ENCODE measurements around the gene HNRNPA3. TPM values are rescaled to one million over a fixed set of nuclear protein-coding genes. Genes with fewer than 3 reads are reported as not detected.

HNRNPA3 gene
- total and polyA plus RNA-seq, 2 experiments from 2014 or later = 15.0 to 51.0 TPM

DNA sequence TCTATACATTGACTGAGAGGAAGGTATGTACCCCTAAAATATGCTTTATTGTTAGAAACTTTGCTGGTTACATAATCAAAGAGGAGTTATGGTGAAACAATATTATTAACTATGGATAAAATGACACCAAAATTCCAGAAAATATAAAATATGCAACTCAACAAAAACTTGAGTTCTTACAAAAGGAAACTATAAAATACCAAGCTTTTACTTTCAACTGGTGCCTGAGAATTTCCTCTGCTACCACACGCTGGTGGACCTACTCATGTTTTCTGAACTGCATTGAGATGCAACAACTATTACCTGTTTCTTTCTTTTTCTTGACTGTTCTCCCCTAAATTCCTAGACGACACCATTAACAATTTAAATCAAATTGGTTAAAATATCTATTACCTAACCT lies 60.2 kb downstream of the HNRNPA3 start:
- H3K27me3 ChIP-seq (replicated peaks; ENCODE audit: insufficient read depth) = no peaks in the 10 kb centered on the region
- H3K4me3 ChIP-seq = no peak overlapping the region
- WGBS, 2 experiments (ENCODE audit: low coverage in 1 of 2, low lambda C conversion rate in 2 of 2, missing lambda C conversion rate in 2 of 2) = 96 to 100% methylated on average over 2 of the region's 2 CpGs
- no peak overlapping the region for H2AFZ ChIP-seq
- no peaks in the 10 kb centered on the region for H3K79me2 ChIP-seq (ENCODE audit: insufficient read depth)
- H3K4me2 ChIP-seq (ENCODE audit: unreplicated experiment) = peak overlapping the region; percentile 21
- no peaks in the 10 kb centered on the region for H4K20me1 ChIP-seq (ENCODE audit: insufficient read depth)
- no peaks in the 10 kb centered on the region for H3K9me3 ChIP-seq (ENCODE audit: low read depth)
- peaks cover 27% of the 10 kb centered on the region for H3K4me1 ChIP-seq (ENCODE audit: insufficient read depth)
- H3K9me2 ChIP-seq (ENCODE audit: insufficient read depth) = no peaks in the 10 kb centered on the region
- in situ Hi-C loops (cut with MboI) = no loop called here
- no peak overlapping the region for H3K27ac ChIP-seq
- no peak for DNase-seq
- no peak for TF ChIP-seq EZH2phosphoT487 (IDR thresholded peaks at IDR 0.05; ENCODE audit: insufficient read depth, low read depth)
- no peak for TF ChIP-seq EZH2 (IDR thresholded peaks at IDR 0.05; ENCODE audit: insufficient read depth, poor library complexity, severe bottlenecking)
- no peaks in the 10 kb centered on the region for H3K36me3 ChIP-seq (ENCODE audit: low read depth)
- peaks cover 24% of the 10 kb centered on the region for H3F3A ChIP-seq (ENCODE audit: insufficient read depth)
- no peak overlapping the region for H3K9ac ChIP-seq

DNA sequence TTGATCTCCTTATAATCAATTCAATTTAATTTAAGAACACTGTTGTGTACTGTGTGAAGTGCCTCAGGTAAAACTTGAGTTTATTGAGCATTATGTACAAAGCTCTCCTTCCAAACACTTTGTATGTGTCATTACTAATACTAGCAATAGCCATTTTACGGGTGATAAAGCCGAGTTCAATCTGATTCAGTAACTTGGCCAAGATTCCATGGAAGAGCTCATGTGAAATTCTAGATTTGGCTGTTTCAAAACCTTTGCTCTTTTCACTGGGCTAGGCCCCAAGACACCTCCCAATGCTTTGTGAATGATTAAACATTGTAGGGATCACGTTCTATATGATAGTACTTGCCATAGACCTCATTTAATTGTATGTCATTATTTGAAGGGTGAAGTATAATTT lies 60.8 kb downstream of the HNRNPA3 start:
- WGBS, 2 experiments (ENCODE audit: low coverage in 1 of 2, low lambda C conversion rate in 2 of 2, missing lambda C conversion rate in 2 of 2) = 7 to 11% methylated on average over 3 of the region's 3 CpGs
- Histone ChIP-seq H4K20me1 (ENCODE audit: insufficient read depth) (no peaks in the 10 kb centered on the region), H3K27ac (peak overlapping the region; percentile 6), H3F3A (ENCODE audit: insufficient read depth) (peaks cover 24% of the 10 kb centered on the region), H3K9me3 (ENCODE audit: low read depth) (no peaks in the 10 kb centered on the region), H3K27me3 (replicated peaks; ENCODE audit: insufficient read depth) (no peaks in the 10 kb centered on the region), H3K4me1 (ENCODE audit: insufficient read depth) (peaks cover 27% of the 10 kb centered on the region), H3K9ac (no peak overlapping the region), H3K4me2 (ENCODE audit: unreplicated experiment) (peak overlapping the region; percentile 21), H3K36me3 (ENCODE audit: low read depth) (no peaks in the 10 kb centered on the region), H3K4me3 (0 out of 2 replicates have a peak overlapping the region, but pooled peaks have one; percentile 0), H2AFZ (peak overlapping the region; percentile 40), H3K79me2 (ENCODE audit: insufficient read depth) (no peaks in the 10 kb centered on the region), H3K9me2 (ENCODE audit: insufficient read depth) (no peaks in the 10 kb centered on the region)
- TF ChIP-seq EZH2phosphoT487 (IDR thresholded peaks at IDR 0.05; ENCODE audit: insufficient read depth, low read depth) (no peak), EZH2 (IDR thresholded peaks at IDR 0.05; ENCODE audit: insufficient read depth, poor library complexity, severe bottlenecking) (no peak)
- in situ Hi-C loops (cut with MboI) = no loop called here
- DNase-seq = peak; percentile 76

Small RNA genes lying within 50 kb of the gene (microRNA-seq; reads per million reads assigned to microRNA genes)
- gene MIR3128 (ENCODE audit: borderline number of aligned reads) = not detected

Small RNA genes lying within 50 kb of the gene (small RNA-seq; reads per million reads assigned to genes)
- gene MIR3128 (ENCODE audit: low read depth, low replicate concordance) = not detected
- gene RF00019 (ENCODE audit: low read depth, low replicate concordance) = not detected

Other genes starting within 250 kb of the HNRNPA3 start
- 62.0 and 77.4 TPM in 2 replicates for gene NFE2L2, start 51.9 kb downstream of the HNRNPA3 start, total RNA-seq (2014; rRNA removed; shearing (Covaris generic))
- 116 and 123 TPM in 2 replicates for gene NFE2L2, start 51.9 kb downstream of the HNRNPA3 start, polyA plus RNA-seq (2016; fragmentation: Nextera tagmentation; extraction: Ambion mirVana)
- gene AGPS, start 180.0 kb downstream of the HNRNPA3 start, total RNA-seq (2014; rRNA removed; shearing (Covaris generic)) = 32.6 and 36.7 TPM in 2 replicates
- gene AGPS, start 180.0 kb downstream of the HNRNPA3 start, polyA plus RNA-seq (2016; fragmentation: Nextera tagmentation; extraction: Ambion mirVana) = 20.9 and 22.9 TPM in 2 replicates

Measured in GM23248 (cell line).